WTC11 (cell line): Measurements from ENCODE around the gene AARS1. TPM values are rescaled to one million over a fixed set of nuclear protein-coding genes. Genes with fewer than 3 reads are reported as not detected.

ENCODE experiments used
- AR ChIP-seq: fragments of 250-450 bp; sonication (Bioruptor Pico); IDR thresholded peaks from 2 replicates; pipeline ENCODE4 v1.9.0; 2021; ENCODE audit warnings: mild to moderate bottlenecking
- ARID4B ChIP-seq: sonication (generic); formaldehyde crosslinking; IDR thresholded peaks from 2 replicates; pipeline ENCODE4 v1.8.0; 2023; ENCODE audit warnings: missing genetic modification reagents, mild to moderate bottlenecking, borderline replicate concordance
- CTCF ChIP-seq: fragments of 200-600 bp; IDR thresholded peaks from 2 replicates; pipeline ENCODE4 v1.8.0; 2022; ENCODE audit warnings: antibody characterized with exemption
- EMX1 ChIP-seq: fragments of 250-450 bp; sonication (Bioruptor Pico); IDR thresholded peaks from 2 replicates; pipeline ENCODE4 v1.8.0; 2021; ENCODE audit warnings: mild to moderate bottlenecking
- MLX ChIP-seq: sonication (generic); formaldehyde crosslinking; IDR thresholded peaks from 2 replicates; pipeline ENCODE4 v1.8.1; 2023; ENCODE audit warnings: mild to moderate bottlenecking, missing genetic modification reagents, moderate library complexity
- NR2C2 ChIP-seq: sonication (generic); formaldehyde crosslinking; IDR thresholded peaks from 2 replicates; pipeline ENCODE4 v1.8.0; 2022; ENCODE audit warnings: mild to moderate bottlenecking, missing genetic modification reagents
- TEAD4 ChIP-seq: sonication (generic); formaldehyde crosslinking; IDR thresholded peaks from 2 replicates; pipeline ENCODE4 v1.8.0; 2022; ENCODE audit warnings: mild to moderate bottlenecking, missing genetic modification reagents
- USF2 ChIP-seq: sonication (generic); formaldehyde crosslinking; IDR thresholded peaks from 2 replicates; pipeline ENCODE4 v1.8.1; 2023; ENCODE audit warnings: mild to moderate bottlenecking, missing genetic modification reagents, moderate library complexity
- ZBTB43 ChIP-seq: sonication (generic); formaldehyde crosslinking; IDR thresholded peaks from 2 replicates; pipeline ENCODE4 v1.8.1; 2023; ENCODE audit warnings: mild to moderate bottlenecking, missing genetic modification reagents
- ZNF219 ChIP-seq: sonication (generic); formaldehyde crosslinking; IDR thresholded peaks from 2 replicates; pipeline ENCODE4 v1.8.0; 2023; ENCODE audit warnings: missing genetic modification reagents, mild to moderate bottlenecking, borderline replicate concordance
- ZNF317 ChIP-seq: sonication (generic); formaldehyde crosslinking; IDR thresholded peaks from 2 replicates; pipeline ENCODE4 v1.8.1; 2023; ENCODE audit warnings: low read depth, mild to moderate bottlenecking, moderate library complexity, missing genetic modification reagents, borderline replicate concordance
- ZNF396 ChIP-seq: fragments of 250-450 bp; sonication (Bioruptor Pico); IDR thresholded peaks from 2 replicates; pipeline ENCODE4 v1.8.0; 2021; ENCODE audit warnings: mild to moderate bottlenecking, moderate library complexity, borderline replicate concordance
- ZNF425 ChIP-seq: fragments of 250-450 bp; sonication (Bioruptor Pico); conservative IDR thresholded peaks from 2 replicates; pipeline ENCODE4 v1.9.0; 2021; ENCODE audit warnings: mild to moderate bottlenecking
- ZNF532 ChIP-seq: fragments of 250-450 bp; sonication (Bioruptor Pico); IDR thresholded peaks from 2 replicates; pipeline ENCODE4 v1.9.0; 2021; ENCODE audit warnings: mild to moderate bottlenecking, borderline replicate concordance
- ZNF671 ChIP-seq: fragments of 250-450 bp; sonication (Bioruptor Pico); IDR thresholded peaks from 2 replicates; pipeline ENCODE4 v1.8.0; 2021; ENCODE audit warnings: mild to moderate bottlenecking
- ZSCAN18 ChIP-seq: fragments of 250-450 bp; sonication (Bioruptor Pico); IDR thresholded peaks from 2 replicates; pipeline ENCODE4 v2.1.2; 2022; ENCODE audit warnings: mild to moderate bottlenecking, moderate library complexity
- total RNA-seq: library from RNA; stranded (reverse); gene quantifications from 3 replicates; pipeline ENCODE4 v1.2.3, GENCODE V29; 2021

Gene AARS1
- total RNA-seq, 1 experiment from 2014 or later = 214 TPM

GRCh38 chr16:70289229-70290094, at the start of gene AARS1 (continued):
- TF ChIP-seq ARID4B (CRISPR knock-in tag) (peak; percentile 68; the same call in 1 of the 2 replicates), ZNF396 (CRISPR knock-in tag) (no peak), ZBTB43 (no peak), ZNF317 (no peak), TEAD4 (CRISPR knock-in tag) (no peak), EMX1 (no peak), ZNF532 (CRISPR knock-in tag) (0 out of 2 replicates have a peak, but pooled peaks have one; percentile 53), CTCF (no peak), ZSCAN18 (CRISPR knock-in tag) (no peak), AR (CRISPR knock-in tag) (no peak), ZNF425 (CRISPR knock-in tag) (no peak), MLX (CRISPR knock-in tag) (no peak), USF2 (CRISPR knock-in tag) (peak; percentile 81), NR2C2 (CRISPR knock-in tag) (no peak), ZNF219 (CRISPR knock-in tag) (no peak), ZNF671 (peak; percentile 37; the same call in 1 of the 2 replicates)
